GM12878 (cell line): ENCODE data around the gene BSN. TPM values are rescaled to one million over a fixed set of nuclear protein-coding genes. Genes with fewer than 3 reads are reported as not detected.
A peak's percentile ranks its signal among the peaks of the same experiment; 100 is the strongest.

Experiments used
- ATAC-seq: fragments of 200-7000 bp; cut with Tn5 transposase; 3 replicates; pipeline ENCODE4 v1.9.1; 2020; ENCODE audit warnings: mild to moderate bottlenecking, moderate library complexity
- BruUV-seq: library from RNA; stranded (reverse); fragments of 400-500 nt; replicated peaks from 2 replicates; lab custom pipeline; 2021; lab: Mats Ljungman, UMichigan
- CTCF ChIA-PET: fragments of 300-600 bp; sonication (Branson Sonifier 250); formaldehyde crosslinking; extraction: SDS; loops from one replicate; lab custom pipeline; 2021; ENCODE audit warnings: inconsistent platforms; lab: Yijun Ruan, JAX
- POLR2A ChIA-PET: fragments of 350-600 bp; formaldehyde crosslinking; extraction: SDS; loops from one replicate; lab custom pipeline; 2021; ENCODE audit warnings: inconsistent platforms; lab: Charles Lee
- RAD21 ChIA-PET: fragments of 300-600 bp; sonication (Branson Sonifier 250); formaldehyde crosslinking; loops from one replicate; lab custom pipeline; 2023; ENCODE audit warnings: antibody characterized with exemption; ENCODE audit not compliant: unreplicated experiment; lab: Charles Lee
- SMC1A ChIA-PET: fragments of 300-600 bp; sonication (Branson Sonifier 250); formaldehyde crosslinking; loops from one replicate; lab custom pipeline; 2023; ENCODE audit not compliant: unreplicated experiment, uncharacterized antibody; lab: Charles Lee
- DNase-seq: peaks from one replicate; pipeline ENCODE4 v3.0.0-alpha.2; 2011; ENCODE audit warnings: low read depth, low spot score
- FAIRE-seq: peaks from 3 replicates; lab custom pipeline; 2011; peaks lifted over from hg19 to GRCh38; lab: Jason Lieb, UNC
- H2AFZ ChIP-seq: 2 replicates; pipeline ENCODE4 v1.6.0; 2011; ENCODE audit warnings: low read depth, low read length, control low read depth; ENCODE audit not compliant: control insufficient read depth
- H3K27ac ChIP-seq: 2 replicates; pipeline ENCODE4 v1.5.1; 2011; ENCODE audit warnings: control low read depth; ENCODE audit not compliant: control insufficient read depth, insufficient read depth
- H3K27me3 ChIP-seq, 2 experiments: replicated peaks in 1 of 2; 2 replicates each; pipeline versions ENCODE4 v1.6.0 to v1.6.1; 2011; ENCODE audit warnings: low read length in 1 of 2; ENCODE audit not compliant: control insufficient read depth in 2 of 2, insufficient read depth in 2 of 2
- H3K36me3 ChIP-seq, 2 experiments: 2 replicates each; pipeline ENCODE4 v1.5.1; 2011; ENCODE audit warnings: low read length in 1 of 2; ENCODE audit not compliant: control insufficient read depth in 2 of 2, insufficient read depth in 2 of 2
- H3K4me1 ChIP-seq: 2 replicates; pipeline ENCODE4 v1.6.1; 2011; ENCODE audit warnings: mild to moderate bottlenecking, low read length, moderate library complexity, mixed read lengths; ENCODE audit not compliant: control insufficient read depth, insufficient read depth
- H3K4me2 ChIP-seq: 2 replicates; pipeline ENCODE4 v1.6.0; 2011; ENCODE audit warnings: control low read depth; ENCODE audit not compliant: control insufficient read depth, insufficient read depth
- H3K4me3 ChIP-seq: fragments of 200-600 bp; sonication (generic); 2 replicates; pipeline ENCODE4 v1.5.1; 2016
- H3K79me2 ChIP-seq: 2 replicates; pipeline ENCODE4 v1.6.0; 2011; ENCODE audit warnings: low read length; ENCODE audit not compliant: control insufficient read depth, insufficient read depth
- H3K9ac ChIP-seq: 2 replicates; pipeline ENCODE4 v1.8.0; 2011; ENCODE audit warnings: low read length, control low read depth, mixed read lengths; ENCODE audit not compliant: control insufficient read depth, insufficient read depth
- H3K9me3 ChIP-seq: replicated peaks from 3 replicates; pipeline ENCODE4 v1.5.1; 2011; ENCODE audit warnings: mild to moderate bottlenecking, low read length; ENCODE audit not compliant: control insufficient read depth, insufficient read depth
- H4K20me1 ChIP-seq: 2 replicates; pipeline ENCODE4 v1.6.0; 2011; ENCODE audit not compliant: control insufficient read depth, insufficient read depth
- EGR1 ChIP-seq, 2 experiments: IDR thresholded peaks; 1 replicate in 1 of 2; 2 replicates in 1 of 2; pipeline ENCODE4 v1.6.1; 2011 to 2012; ENCODE audit warnings: low read depth in 2 of 2, low read length in 2 of 2, borderline replicate concordance in 1 of 2, mild to moderate bottlenecking in 1 of 2, moderate library complexity in 1 of 2
- EZH2 ChIP-seq: IDR thresholded peaks from 2 replicates; pipeline ENCODE4 v1.6.1; 2012; ENCODE audit warnings: low read depth, mild to moderate bottlenecking, control low read depth, inconsistent platforms, low read length, borderline replicate concordance; ENCODE audit not compliant: control insufficient read depth
- FOS ChIP-seq: IDR thresholded peaks from 3 replicates; pipeline ENCODE4 v1.6.1; 2011; ENCODE audit warnings: borderline replicate concordance; ENCODE audit not compliant: insufficient read length; ENCODE audit errors: extremely low read depth
- HCFC1 ChIP-seq: fragments of 150-350 bp; IDR thresholded peaks from 2 replicates; pipeline ENCODE4 v1.6.1; 2014; ENCODE audit warnings: low read length
- IRF5 ChIP-seq: fragments of 450-650 bp; IDR thresholded peaks from 2 replicates; pipeline ENCODE4 v1.6.1; 2017; ENCODE audit warnings: borderline replicate concordance
- NRF1 ChIP-seq: conservative IDR thresholded peaks from 2 replicates; pipeline ENCODE4 v1.6.1; 2011; ENCODE audit warnings: mild to moderate bottlenecking, low read depth, low read length, improper control_type of control experiment
- POLR2A ChIP-seq: IDR thresholded peaks from 2 replicates; pipeline ENCODE4 v1.6.1; 2011; ENCODE audit warnings: low read depth, mild to moderate bottlenecking, low read length
- PRDM15 ChIP-seq: fragments of 450-650 bp; formaldehyde crosslinking; IDR thresholded peaks from 2 replicates; pipeline ENCODE4 v1.4.0; 2020; ENCODE audit warnings: mild to moderate bottlenecking, moderate library complexity
- RBBP5 ChIP-seq: fragments of 200-600 bp; sonication (generic); conservative IDR thresholded peaks from 2 replicates; pipeline ENCODE4 v1.6.1; 2016
- RUNX3 ChIP-seq: IDR thresholded peaks from 2 replicates; pipeline ENCODE4 v1.6.1; 2012; ENCODE audit warnings: low read length, inconsistent platforms
- SMAD5 ChIP-seq: IDR thresholded peaks from 2 replicates; pipeline ENCODE4 v1.6.1; 2016; ENCODE audit warnings: antibody characterized with exemption, low read depth
- SUPT20H ChIP-seq: IDR thresholded peaks from 2 replicates; pipeline ENCODE4 v1.6.1; 2011; ENCODE audit warnings: low read depth, mild to moderate bottlenecking, low read length, moderate library complexity, borderline replicate concordance; ENCODE audit not compliant: control insufficient read depth
- TCF3 ChIP-seq: IDR thresholded peaks from 2 replicates; pipeline ENCODE4 v1.6.1; 2012; ENCODE audit warnings: low read depth, mild to moderate bottlenecking, low read length, borderline replicate concordance; ENCODE audit not compliant: insufficient read depth
- WGBS: methylation state at CpG from one replicate; pipeline ENCODE4 v1.1.6; 2016; ENCODE audit warnings: low lambda C conversion rate; ENCODE audit not compliant: insufficient replicate concordance, insufficient coverage; ENCODE audit errors: missing lambda C conversion rate; 5-methylcytosine and 5-hydroxymethylcytosine counted together
- in situ Hi-C: fragments of 300-500 bp; cut with MboI; formaldehyde crosslinking; loops from 9 replicates; pipeline ENCODE4 v1.14.3; 2018; ENCODE audit warnings: mixed read lengths
- intact Hi-C: fragments of 100-400 bp; cut with micrococcal nuclease; formaldehyde crosslinking; loops from one replicate; pipeline ENCODE4 v1.14.2; 2022; ENCODE audit not compliant: unreplicated experiment
- polyA plus RNA-seq, 11 experiments: library from polyadenylated mRNA; depleted of rRNA in 4 of 11; unstranded in 6 of 11; stranded (reverse) in 5 of 11; fragments of >200 nt; fragmentation: Nextera tagmentation in 4 of 11; fragmentation: Illumina TruSeq in 1 of 11; extraction: Ambion mirVana in 4 of 11; extraction: Trizol in 1 of 11; gene quantifications; 1 replicate in 1 of 11; 2 replicates in 10 of 11; pipeline versions ENCODE4 v1.2.1 to v1.2.3, GENCODE V29; 2011 to 2016; ENCODE audit warnings: inconsistent platforms in 2 of 11, missing spikeins in 2 of 11, low read depth in 1 of 11
- total RNA-seq, 4 experiments: library from RNA; depleted of rRNA in 3 of 4; stranded (reverse); fragments of >200 nt in 3 of 4; fragmentation: Illumina TruSeq in 1 of 4; extraction: Trizol in 1 of 4; gene quantifications; 2 replicates each; pipeline versions ENCODE4 v1.2.1 to v1.2.3, GENCODE V29; 2013 to 2021

BSN gene
- total and polyA plus RNA-seq, 10 of the 15 experiments (the other 5 are each of a cell fraction or from before 2014, with no cell fraction given): under 0.01 to 0.19 (median 0.05) TPM; not detected in 1

- RAD21 ChIA-PET: no interaction called here
- peaks cover 6% of the 10 kb centered on the region for H3K4me1 ChIP-seq
- no TSS peak for BruUV-seq
Observed at GRCh38 chr3:49716169-49716568, 161.9 kb downstream of the BSN start.

GRCh38 chr3:49716691-49717210 lies 162.5 kb downstream of the BSN start:
- Histone ChIP-seq H3K27me3 (no peaks in the 10 kb centered on the region), H3K4me2 (no peak overlapping the region), H3K9ac (no peak overlapping the region), H3K79me2 (no peaks in the 10 kb centered on the region), H4K20me1 (no peaks in the 10 kb centered on the region), H3K36me3 (peaks cover 3 to 9% of the 10 kb centered on the region in 2 experiments; a peak in 3 of 4 replicates), H3K27ac (no peak overlapping the region), H2AFZ (no peak overlapping the region), H3K4me3 (no peak overlapping the region), H3K9me3 (no peaks in the 10 kb centered on the region; the same call in 2 of the 3 replicates), H3K4me1 (peaks cover 6% of the 10 kb centered on the region)
- intact Hi-C loops: no loop called here
- in situ Hi-C loops: no loop called here
- RAD21 ChIA-PET: no interaction called here
- no peak for DNase-seq
- CTCF ChIA-PET: no interaction called here
- BruUV-seq: no TSS peak
- POLR2A ChIA-PET: interaction anchor here (0.6 kb wide), 1 partner anchor 183 kb away, joined by 3 read pairs; no protein-coding TSS in a partner anchor
- ATAC-seq: no peak
- FAIRE-seq: no peak
- SMC1A ChIA-PET: no interaction called here
- WGBS: 84% methylated on average over 16 of the region's 16 CpGs
- no peak for TF ChIP-seq SUPT20H
- TF ChIP-seq RBBP5: no peak
- no peak for TF ChIP-seq PRDM15
- TF ChIP-seq IRF5: no peak
- no peak for TF ChIP-seq NRF1
- no peak for TF ChIP-seq TCF3
- TF ChIP-seq HCFC1: no peak
- no peak for TF ChIP-seq EGR1 (IDR thresholded peaks at IDR 0.05; ENCODE audit: borderline replicate concordance in 1 of 2, low read depth in 2 of 2, low read length in 2 of 2)
- no peak for TF ChIP-seq RUNX3
- TF ChIP-seq EZH2: no peak

More at GRCh38 chr3:49716169-49716568, 161.9 kb downstream of the BSN start:
- WGBS: 88% methylated on average over 7 of the region's 7 CpGs
- Histone ChIP-seq H3K36me3 (peaks cover under 1 to 7% of the 10 kb centered on the region in 2 experiments; a peak in 3 of 4 replicates), H3K27me3 (no peaks in the 10 kb centered on the region), H3K9ac (no peak overlapping the region), H2AFZ (no peak overlapping the region), H3K79me2 (no peaks in the 10 kb centered on the region), H3K9me3 (no peaks in the 10 kb centered on the region; the same call in 2 of the 3 replicates), H3K27ac (no peak overlapping the region), H3K4me3 (no peak overlapping the region), H3K4me2 (no peak overlapping the region), H4K20me1 (no peaks in the 10 kb centered on the region)
- SMC1A ChIA-PET: no interaction called here
- CTCF ChIA-PET: no interaction called here
- TF ChIP-seq FOS: no peak
- peak; percentile 74 for TF ChIP-seq POLR2A
- TF ChIP-seq SMAD5: no peak
- ATAC-seq (no peak), DNase-seq (no peak), FAIRE-seq (no peak)
- in situ Hi-C loops: no loop called here
- POLR2A ChIA-PET: interaction anchor here (0.6 kb wide), 1 partner anchor 184 kb away, joined by 3 read pairs; no protein-coding TSS in a partner anchor
- intact Hi-C loops: no loop called here
